Skin of body (tissue), 2 donors: ENCODE results near the gene ABLIM1. TPM values are rescaled to one million over a fixed set of nuclear protein-coding genes. Genes with fewer than 3 reads are reported as not detected.

Experiments
- DNase-seq: peaks from one replicate; lab custom pipeline; 2025; lab: John Stamatoyannopoulos, UW
- total RNA-seq: library from RNA; depleted of rRNA; stranded (reverse); fragments of >200 nt; gene quantifications from one replicate; pipeline ENCODE4 v1.2.3, GENCODE V29; 2014

Gene ABLIM1
- total RNA-seq, 1 donor from 2014 or later = 66.2 TPM

DNA sequence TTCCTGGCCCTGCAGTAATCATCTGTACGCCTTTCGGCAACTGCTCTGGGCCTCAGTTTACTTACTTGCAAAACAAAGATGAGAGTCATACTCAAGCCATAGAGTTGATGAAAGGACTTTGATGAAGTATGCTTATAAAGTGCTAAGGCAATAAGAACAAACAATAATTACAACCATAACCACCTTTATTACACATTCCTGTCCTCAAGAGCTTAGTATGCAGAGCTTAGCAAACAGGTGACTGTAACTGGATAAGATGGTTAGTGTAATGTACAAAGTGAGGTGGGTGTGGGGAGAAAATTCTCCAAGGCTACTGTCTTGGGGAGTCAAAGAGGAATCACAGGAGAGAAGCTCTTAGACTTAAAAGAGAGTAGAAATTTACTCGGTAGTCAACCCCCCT lies 136.8 kb downstream of the ABLIM1 start:
- DNase-seq = no peak

DNA sequence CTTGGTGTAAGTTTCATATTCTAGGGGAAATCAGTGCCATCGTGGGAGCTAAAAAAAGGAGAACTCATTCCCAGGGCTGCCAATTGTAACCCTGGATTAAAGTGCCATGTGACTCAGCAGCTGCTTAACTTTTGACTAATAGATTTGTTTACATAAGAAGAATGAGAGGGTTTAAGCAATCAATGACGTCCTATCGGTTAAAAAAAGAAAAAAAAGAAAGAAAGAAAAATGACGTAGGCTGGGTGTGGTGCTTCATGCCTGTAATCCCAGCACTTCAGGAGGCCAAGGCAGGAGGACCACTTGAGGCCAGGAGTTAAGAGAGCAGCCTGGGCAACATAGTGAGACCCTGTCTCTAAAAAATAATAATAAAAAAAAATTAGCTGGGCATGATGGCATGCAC lies 137.6 kb downstream of the ABLIM1 start:
- no peak for DNase-seq

DNA sequence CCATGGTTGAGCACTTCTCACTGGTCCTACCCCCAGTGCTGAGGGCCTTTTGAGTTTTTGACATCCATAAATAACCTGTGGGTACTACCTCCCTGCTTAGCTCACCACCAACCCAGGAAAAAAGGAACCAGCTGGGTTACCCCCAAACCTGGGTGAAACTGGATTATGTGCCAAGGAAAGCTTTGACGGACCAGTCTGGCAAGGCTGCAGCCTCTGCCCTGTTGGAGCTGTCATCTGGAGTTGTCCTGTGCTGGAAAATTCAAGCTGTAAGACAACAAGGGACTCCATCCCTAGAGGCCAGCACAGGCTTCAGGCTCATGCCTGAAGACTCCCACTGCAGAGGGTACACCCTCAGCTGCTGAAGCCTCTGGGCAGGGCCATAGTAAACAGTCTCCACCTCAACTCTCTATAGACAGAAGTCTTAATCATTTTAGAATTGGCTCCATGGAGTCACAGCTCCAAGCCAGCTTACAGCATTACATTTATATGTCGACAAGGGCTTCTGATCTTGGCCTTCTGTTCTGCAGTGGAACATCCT lies 138.2 kb downstream of the ABLIM1 start:
- no peak for DNase-seq

DNA sequence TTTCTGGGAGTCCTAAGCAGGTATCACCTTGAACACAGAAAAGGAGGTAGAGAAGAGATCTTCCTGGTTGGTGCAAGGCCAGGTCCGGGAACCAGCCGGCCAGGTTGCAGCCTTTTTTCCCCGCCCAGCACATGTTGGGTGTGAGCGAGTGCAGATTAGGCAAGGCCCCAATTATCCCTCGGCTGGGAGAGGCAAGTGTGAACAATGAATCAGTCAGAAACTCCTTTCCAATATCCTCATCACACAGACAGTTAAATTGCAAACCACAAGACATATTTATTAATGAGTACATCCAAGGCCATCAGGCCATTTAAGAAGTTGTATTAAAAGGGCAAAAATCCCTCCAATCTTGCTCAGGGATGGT lies 138.8 kb downstream of the ABLIM1 start:
- no peak for DNase-seq

DNA sequence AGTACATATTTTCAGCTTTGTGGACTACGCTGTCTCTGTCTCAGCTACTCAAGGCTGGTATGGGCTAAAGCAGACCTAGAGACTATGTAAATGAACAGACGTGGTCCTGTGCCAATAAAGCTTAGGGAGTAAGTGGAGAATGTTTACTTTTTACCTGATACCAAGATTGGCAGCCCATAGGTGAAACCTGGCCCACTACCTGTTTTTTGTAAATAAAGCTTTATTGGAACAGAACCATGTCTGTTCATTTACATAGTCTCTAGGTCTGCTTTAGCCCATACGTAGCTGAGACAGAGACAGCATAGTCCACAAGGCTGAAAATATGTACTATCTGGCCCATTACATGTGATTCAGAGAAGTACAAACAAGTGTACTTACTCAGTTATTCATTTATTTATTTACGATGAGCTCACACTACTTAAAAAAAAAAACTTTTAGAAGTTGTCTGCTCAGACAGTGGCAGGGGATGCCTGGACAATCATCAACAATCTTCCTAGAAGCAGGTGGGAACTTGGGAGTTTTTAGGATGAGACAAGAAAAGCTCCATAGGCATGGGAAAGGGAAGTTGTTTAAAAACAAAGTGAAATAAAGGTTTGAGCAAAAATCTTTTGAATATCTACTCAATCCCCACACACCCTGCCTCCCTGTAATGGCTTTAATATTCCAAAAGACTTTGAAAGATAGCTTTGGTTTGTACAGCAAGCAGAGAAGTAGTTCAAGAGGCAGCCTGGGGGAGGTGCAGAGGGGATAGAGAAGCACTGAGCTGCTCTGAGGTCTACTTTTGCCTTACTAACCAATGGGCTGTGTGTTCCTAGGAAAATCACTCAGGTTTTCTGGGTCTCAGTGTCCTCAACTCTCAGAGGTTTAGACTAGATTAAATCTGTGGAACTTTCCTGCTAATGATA lies 139.4 kb downstream of the ABLIM1 start:
- no peak for DNase-seq

DNA sequence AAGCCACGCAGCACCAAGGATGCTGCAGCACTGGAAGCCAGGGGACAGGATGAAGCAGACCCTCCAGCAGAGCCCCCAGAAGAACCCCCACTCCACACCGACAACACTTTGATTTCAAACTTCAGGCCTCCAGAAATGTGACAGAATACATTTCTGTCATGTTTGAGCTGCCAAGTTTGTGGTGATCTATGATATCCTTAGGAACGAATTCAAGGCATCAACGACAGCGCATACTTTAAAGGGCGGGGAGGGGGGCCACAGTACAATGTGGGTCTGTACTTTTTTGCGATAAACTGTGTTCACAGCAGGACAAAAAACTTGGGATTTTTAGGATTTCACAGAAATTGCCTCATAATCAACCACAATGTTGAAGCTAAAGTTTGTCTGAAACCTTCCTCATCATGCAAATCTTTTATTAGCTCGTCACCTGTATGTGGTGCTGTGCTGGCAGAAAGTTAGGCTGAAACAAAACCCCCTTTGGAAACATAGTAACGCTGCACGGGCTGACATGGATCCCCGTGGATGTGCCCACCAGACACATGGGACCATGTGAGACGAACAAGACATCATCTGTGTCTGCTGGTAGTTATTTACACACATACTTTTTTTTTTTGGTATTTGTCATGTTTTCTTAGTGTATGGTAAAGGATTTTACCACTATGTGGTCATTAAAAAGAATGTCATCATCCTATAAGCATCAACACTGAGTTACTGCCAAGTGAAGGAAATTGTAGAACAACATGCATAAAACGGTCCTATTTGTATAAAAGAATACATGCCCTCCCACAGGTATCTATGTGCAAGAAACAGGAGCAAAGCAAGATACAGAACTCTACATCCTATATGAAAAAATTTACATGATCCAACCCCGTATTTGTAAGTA lies 140.5 kb downstream of the ABLIM1 start:
- DNase-seq = no peak

DNA sequence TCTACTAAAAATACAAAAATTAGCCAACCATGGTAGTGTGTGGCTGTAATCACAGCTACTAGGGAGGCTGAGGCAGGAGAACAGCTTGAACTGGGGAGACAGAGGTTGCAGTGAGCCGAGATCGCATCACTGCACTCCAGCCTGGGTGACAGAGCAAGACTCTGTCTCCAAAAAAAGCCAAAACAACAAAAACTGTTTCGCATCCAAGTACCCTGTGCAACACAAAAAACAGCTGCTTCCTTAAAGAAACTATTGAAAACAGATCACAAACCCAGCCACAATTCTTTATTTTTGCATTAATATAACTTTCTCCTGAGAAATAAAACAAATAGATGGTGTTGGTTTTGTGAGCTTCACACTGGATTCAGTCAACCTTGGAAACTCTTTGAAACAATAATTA lies 141.7 kb downstream of the ABLIM1 start:
- DNase-seq = no peak

DNA sequence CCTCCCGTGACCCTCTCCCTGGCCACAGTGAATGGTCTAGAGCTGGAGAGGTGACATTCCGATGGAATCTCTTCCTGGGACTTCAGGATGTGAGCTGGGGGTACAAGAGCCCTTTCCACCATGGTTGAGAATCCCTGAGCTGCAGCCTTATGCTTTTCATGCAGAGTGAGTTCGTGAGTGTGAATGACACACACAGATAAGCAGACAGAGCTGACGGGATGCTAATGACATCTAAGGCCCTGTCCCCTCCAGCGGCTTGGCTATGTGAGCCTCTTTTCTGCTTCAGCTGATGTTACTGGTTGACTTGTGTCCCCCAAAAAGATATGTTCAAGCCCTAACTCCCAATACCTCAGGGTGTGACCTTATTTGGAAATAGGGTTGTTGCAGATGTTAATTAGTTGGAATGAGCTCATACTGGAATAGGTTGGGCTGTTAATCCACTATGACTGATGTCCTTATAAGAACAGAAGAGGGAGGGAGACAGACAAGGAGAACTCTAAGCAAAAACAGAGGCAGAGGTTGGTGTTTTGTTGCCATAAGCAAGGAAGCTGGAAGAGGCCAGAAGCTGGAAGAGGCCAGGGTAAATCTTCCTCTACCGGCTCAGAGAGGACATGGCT lies 142.7 kb downstream of the ABLIM1 start:
- DNase-seq = peak; percentile 11

DNA sequence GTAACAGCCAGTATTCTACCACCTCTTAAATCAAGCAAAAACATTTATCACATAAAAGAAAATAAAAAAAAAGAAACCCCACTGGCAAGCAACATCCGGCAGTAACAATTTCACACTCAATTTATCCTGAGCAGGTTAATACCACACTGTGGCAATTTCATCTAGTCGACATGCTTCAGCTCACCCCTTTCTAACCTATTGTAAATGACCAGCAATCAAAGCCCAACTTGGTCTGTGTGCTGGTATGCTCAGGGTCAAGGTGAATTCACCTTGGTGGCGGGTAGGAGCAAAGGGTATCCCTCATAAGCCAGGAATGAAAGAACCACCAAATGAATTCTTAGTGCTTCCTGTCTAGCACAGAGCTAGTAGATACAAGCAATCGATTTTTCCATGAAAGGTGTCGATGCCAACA lies 144.7 kb downstream of the ABLIM1 start:
- no peak for DNase-seq

DNA sequence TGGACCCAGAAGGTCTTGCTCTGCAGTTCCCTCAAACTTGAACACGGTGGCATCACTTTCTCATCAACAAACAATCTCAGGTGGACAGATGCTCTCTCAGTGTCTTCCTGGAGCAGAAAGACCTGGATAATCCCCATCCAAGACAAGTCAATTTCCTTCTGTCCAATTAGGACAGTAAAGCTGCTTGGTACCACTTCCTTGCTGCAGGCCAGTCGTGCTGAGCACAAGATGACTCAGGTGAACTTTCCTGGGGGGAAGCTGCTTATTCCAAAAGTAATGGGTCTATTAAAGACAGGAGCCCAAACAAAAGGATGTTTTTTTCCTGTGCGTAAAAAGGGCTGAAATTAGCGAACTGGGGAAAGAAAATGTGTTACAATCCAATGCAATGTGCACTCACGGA lies 146.2 kb downstream of the ABLIM1 start:
- DNase-seq = no peak

DNA sequence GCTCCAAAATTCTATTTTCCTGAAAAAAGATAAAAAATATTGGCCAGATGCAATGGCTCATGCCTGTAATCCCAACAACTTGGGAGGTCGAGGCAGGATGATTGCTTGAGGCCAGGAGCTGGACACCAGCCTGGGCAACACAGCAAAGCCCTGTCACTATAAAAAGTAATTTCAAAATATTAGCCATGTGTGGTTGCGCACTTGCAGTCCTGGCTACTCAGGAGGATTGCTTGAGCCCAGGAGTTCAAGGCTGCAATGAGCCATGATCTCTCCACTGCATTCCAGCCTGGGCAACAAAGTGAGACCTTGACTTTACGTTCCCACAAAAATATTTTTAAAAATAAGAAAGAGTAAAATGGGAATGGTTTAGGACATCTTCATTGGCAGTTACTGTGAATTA lies 149.7 kb downstream of the ABLIM1 start:
- no peak for DNase-seq

DNA sequence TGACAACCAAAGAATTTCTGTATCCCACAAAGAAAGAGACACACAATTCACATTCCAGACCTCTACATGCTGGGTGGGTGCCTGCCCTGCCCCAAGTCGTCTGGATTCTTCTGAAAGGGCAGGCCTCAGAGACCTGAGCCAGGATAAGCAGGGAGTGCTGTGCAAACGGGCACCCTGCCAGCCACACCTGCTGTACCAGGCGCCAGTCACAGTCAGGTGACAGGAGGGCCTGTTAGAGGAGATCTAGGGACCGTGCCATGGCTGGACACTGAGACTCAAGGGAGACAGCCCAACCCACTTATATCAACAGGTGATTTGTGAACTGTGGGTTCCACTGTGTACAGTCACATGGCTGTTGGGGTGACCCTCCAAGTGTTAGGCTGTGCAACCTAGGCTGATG lies 150.6 kb downstream of the ABLIM1 start:
- no peak for DNase-seq

DNA sequence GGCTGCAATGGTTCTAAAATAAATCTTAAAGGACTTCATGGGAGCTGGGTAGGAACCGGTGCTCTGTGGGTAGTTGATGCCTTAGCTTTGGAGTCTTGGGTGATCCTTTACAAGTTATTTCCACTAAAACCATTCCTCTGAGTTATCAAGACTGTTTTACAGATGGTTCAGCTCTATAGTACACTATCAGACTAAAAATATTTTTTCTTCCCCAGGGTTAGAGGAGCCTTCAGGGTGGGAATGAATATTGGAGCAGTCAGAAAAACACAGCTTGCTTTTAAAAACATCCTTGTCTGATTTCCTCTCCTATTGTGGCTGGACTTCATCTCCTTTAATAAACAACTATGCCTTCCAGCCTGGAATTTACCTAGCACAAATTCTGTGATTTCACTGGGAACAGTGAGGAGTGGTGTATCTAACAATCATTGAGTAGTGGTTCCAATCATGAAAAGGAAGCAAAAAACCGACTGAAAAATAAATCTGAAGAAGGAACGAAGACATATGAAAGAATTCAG lies 151.1 kb downstream of the ABLIM1 start:
- no peak for DNase-seq

DNA sequence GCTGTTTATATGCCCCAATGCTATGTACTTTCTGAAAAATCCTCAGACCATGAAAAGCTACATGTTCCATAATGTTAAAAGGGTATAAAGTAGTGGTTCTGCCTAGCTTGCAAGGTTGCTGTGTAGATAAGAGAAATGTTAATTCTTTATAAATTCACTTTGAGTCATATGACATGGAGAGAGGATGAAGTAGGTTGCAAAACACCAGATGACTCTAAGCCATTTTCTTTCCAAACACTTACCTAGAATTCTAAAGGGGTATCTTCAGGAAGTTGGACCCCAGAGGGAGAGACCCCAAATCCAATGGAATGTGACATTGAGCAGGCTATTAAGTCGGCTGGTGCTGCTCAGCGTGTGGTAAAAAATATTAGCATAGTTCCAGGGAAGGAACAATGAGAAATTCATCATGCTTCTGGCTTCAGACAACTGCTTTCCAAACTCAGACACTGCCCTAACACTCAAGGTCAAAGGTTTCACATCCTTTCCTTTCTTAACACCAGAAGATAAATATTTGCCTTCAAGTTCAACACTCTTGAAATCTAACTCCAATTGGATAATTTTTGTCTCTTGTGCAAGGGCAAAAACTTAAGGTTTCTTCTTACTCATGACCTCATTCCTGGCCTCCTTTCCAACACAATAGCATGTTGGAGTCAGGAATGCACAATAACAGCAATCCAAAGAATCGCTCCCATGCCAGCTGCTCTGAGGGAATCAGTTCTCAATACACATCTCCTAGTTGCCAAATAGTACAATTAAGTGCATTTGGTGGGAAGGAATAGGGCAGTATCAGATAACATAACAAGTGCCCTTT lies 153.1 kb downstream of the ABLIM1 start:
- peak; percentile 88 for DNase-seq

DNA sequence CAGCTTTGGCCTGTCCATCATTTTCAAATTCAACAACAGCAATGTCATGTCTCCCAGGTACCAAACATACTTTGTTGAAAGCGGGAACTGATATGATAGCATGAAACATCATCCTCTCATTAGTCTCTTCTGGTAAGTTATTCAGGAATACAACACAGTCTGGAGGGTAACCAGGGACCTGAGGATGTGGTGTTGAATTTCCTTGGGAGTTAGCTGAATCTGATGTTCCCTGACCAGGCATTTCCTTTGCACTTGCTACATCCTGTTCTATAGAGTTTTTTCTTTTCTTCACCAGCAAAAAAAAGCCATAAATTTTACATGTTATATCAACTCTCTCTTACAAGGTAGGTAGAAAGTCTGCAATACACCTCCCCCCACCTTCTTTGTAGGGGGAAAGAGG lies 156.0 kb downstream of the ABLIM1 start:
- no peak for DNase-seq

DNA sequence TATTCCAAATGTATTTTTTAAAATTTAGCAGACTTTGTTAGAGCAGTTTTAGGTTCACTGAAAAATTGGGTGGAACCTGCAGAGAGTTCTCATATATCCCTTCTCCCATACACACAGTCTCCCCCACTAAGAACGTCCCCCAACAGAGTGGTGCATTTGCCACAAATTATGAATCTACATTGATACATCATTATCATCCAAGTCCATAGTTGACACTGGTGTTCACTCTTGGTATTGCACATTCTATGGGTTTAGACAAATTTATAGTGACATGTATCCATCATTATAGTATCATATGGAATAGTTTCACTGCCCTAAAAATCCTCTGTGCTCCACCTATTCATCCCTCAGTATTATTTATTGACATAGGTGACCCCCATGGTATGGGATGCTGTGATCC lies 156.4 kb downstream of the ABLIM1 start:
- DNase-seq = no peak

DNA sequence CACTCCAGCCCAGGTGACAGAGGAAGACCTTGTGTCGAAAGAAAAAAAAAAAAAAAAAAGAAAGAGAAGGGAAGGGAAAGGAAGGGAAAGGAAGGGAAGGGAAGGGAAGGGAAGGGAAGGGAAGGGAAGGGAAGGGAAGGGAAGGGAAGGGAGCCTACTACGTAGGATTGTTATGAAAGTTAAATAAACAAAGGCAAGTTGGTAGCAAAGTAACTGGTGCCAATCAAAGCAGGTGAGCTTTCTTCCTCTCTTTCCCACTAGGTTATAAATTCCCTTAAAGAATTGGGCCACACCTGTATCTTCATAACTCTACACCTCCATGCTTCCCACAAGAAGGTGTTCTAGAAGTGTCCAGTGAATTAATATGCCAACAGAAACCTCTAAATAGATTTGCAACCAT lies 157.4 kb downstream of the ABLIM1 start:
- DNase-seq = no peak

DNA sequence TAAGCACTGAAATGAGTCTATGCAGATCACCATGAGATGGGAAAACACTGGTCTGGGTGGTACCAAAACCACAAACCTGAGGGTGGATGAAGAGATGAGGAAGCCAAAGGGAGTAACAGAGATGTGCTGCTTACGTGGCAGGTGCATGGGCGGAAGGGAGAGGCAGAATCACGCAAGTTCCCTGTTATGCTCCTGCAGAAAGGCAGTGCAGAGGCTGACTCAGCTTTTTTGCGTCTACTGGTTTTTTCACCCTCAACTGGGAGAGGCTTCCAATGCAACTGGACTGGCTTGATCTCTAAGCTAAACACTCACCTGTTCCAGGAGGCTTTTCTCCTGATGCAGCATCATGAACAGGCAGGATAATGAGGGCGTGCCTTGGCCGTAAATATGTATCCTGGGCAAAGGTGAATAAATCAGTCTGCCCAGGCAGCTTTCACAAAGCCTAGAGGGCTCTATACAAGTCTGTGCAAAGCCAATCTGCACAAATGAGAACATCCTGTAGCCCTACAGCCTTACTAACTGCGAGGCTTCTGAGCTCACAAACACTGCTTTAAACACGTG lies 158.4 kb downstream of the ABLIM1 start:
- DNase-seq = no peak

DNA sequence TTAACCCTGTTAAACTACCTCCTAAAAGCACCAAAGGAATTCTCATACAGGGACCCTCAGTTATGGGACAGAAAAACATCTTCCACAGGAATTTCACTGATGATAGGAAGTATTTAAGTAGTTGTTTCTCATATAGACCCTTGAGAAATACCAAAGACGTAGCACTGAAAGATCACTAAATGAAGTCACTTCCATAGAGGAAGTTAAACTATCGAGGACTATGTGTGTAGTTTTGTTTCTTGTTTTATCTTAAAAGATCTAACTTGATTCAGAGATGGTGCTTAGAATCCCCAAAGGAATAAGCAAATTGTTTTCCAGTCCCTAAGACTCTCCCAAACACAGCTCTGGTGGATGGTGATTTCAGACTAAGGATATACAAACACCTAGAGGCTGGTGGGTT lies 159.0 kb downstream of the ABLIM1 start:
- DNase-seq = no peak

DNA sequence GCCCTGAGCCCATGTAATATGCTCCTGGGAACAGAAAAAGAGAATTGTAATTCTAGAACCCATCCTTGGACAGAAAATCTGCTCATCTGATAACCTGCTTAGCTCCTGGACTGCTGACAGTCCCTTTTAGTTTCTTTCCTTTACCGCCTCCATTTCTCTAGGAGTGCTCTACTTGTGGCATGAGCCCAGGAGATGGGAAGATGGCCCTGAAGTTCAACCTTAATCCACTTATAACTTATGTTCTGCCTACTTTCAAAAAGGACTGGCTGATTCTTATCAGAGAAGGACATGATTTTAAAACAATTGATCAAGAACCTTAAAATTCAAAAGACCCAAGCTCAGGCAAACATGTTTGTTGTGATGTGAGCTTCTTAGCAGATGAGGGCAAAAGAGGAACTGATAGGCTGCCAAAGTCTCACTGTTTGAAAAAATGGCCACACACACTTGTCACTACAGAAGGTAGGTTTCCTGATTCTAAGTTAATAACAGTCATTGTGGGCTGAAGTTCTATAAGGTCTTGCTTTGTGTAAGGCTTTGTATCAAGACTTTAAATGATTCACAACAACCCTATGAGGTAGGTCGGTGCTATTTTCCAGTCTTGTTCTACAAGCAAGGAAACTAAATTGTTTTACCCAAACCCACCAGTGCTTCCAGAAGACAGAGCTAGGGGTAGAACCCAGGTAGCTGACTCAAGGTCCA lies 159.5 kb downstream of the ABLIM1 start:
- DNase-seq = no peak
